Tibial nerve (tissue), 3 donors: Measurements from ENCODE around the gene ATAD1.

Experiments
- CTCF ChIP-seq, 5 experiments: fragments of 200-600 bp in 3 of 5; fragments of 450-650 bp in 2 of 5; sonication (generic) in 3 of 5; IDR thresholded peaks; one replicate each; pipeline ENCODE4 v1.5.1; 2016 to 2019; ENCODE audit warnings: antibody characterized with exemption in 5 of 5, mild to moderate bottlenecking in 3 of 5, moderate library complexity in 2 of 5
- POLR2A ChIP-seq, 2 donors: fragments of 450-650 bp; IDR thresholded peaks; one replicate each; pipeline ENCODE4 v1.6.1; 2017; ENCODE audit warnings: antibody characterized with exemption in 2 of 2, mild to moderate bottlenecking in 2 of 2, moderate library complexity in 2 of 2

DNA sequence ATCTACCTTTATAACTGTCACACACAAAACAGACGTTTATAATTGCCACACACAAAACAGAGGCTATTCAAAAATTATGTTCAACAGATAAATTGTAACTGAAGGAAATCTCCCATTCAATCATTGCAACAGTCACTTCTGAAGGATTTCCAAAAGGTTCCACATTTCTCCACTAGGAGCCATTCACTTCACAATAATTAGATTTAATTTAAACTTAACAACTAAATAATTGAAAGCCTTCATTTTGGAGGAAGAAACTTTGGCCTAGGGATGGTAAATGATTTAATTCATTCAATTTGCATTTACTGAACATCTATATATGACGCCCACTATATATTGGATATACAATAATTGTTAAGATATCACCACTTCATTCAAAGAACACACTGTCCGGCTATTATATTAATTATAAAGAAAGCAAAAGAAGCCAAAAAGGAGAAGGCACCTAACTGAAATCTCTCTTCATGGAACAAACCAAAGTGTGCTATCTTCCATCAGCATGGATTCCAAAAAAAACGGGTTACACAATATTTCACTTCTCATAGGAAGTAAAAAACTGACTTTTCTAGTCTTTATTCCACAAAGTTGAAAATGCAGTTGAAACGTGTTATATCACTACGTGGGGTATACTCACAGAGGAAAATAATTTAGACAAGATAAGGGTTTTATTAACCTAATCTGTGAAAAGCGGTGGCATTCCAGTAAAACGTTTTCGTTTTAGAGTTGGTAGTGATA is 1.7 kb downstream of the ATAD1 start:
- TF ChIP-seq CTCF (IDR thresholded peaks at IDR 0.05) (no peak), POLR2A (IDR thresholded peaks at IDR 0.05) (no peak)
